ENCODE results near the gene IGLON5. TPM values are rescaled to one million over a fixed set of nuclear protein-coding genes. Genes with fewer than 3 reads are reported as not detected.

Gene IGLON5
- total RNA-seq (not detected), total RNA-seq (0 reads per million in 2 donors)

DNA sequence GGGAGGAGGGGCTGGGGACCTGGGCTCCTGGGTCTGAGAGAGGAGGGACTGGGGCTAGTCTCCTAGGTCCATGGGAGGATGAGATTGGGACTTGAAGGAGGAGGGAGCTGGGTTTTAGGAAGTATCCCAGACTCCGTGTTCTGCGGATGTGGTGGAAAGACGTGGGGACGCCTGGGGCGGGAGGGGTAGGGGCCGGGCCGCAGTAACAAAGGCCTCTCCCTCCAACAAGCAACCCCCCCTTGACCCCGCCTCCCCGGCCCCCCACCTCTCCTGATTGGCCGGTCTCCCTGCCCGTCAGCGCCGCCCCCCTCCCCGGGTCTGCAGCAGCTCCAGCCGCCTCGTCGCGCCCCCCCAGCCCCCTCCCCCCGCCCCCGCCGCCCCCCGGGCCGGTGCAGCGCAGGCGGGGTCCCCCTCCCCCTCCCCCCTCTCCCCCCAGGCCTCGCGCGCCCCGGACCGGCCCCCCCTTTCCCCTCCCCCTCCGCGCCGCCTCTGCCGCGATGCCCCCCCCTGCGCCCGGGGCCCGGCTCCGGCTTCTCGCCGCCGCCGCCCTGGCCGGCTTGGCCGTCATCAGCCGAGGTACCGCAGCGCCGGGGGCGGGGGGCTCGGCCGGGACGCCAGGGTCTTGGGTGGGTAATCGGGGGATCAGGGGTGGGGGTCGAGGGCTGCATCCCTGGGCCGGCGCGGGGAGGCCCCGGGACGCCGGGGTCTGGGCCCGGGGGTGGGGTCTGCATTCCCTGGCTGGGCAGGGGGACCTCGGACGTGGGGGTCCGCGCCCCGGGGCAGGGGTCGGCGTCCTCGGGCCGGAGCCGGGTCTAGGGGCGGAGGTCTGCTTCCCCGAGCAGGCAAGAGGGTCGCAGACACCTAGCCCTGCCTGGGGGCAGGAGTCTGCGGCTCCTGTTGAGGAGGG is at the start of gene IGLON5:
TSS of gene IGLON5 (plus strand) at position 294 of the 907 bp plus-strand sequence. CDS start at position 498, 204 bp downstream.
- no peak within 1 kb of the TSS for H3K4me3 Mint-ChIP-seq
- DNase-seq, result no peak
- H3K36me3 Mint-ChIP-seq (ENCODE audit: low read depth), result peaks cover 15% of the 10 kb centered on the region
- peaks cover 7% of the 10 kb centered on the region for H3K4me1 Mint-ChIP-seq
- ATAC-seq, result no peak
- H3K27me3 Mint-ChIP-seq, result peaks cover 60% of the 10 kb centered on the region
- no peaks in the 10 kb centered on the region for H3K9me3 ChIP-seq (ENCODE audit: control insufficient read depth, low read length, poor library complexity, severe bottlenecking)
- H3K27ac Mint-ChIP-seq, result no peak within 1 kb of the TSS

GRCh38 chr19:51263808-51264207 is 47.6 kb upstream of the IGLON5 start:
- ATAC-seq (no peak), DNase-seq (no peak)
- peaks cover 63% of the 10 kb centered on the region for H3K27me3 Mint-ChIP-seq
- H3K9me3 ChIP-seq (ENCODE audit: control insufficient read depth, low read length, poor library complexity, severe bottlenecking), result no peaks in the 10 kb centered on the region
- H3K36me3 Mint-ChIP-seq (ENCODE audit: low read depth), result peaks cover 3% of the 10 kb centered on the region
- no peak overlapping the region for H3K27ac Mint-ChIP-seq
- H3K4me3 Mint-ChIP-seq, result no peak overlapping the region
- peaks cover 3% of the 10 kb centered on the region for H3K4me1 Mint-ChIP-seq

GRCh38 chr19:51271067-51271466 is 40.4 kb upstream of the IGLON5 start:
- ATAC-seq (no peak), DNase-seq (no peak)
- no peaks in the 10 kb centered on the region for H3K36me3 Mint-ChIP-seq (ENCODE audit: low read depth)
- peaks cover 3% of the 10 kb centered on the region for H3K4me1 Mint-ChIP-seq
- H3K9me3 ChIP-seq (ENCODE audit: control insufficient read depth, low read length, poor library complexity, severe bottlenecking), result no peaks in the 10 kb centered on the region
- no peak overlapping the region for H3K27ac Mint-ChIP-seq
- H3K27me3 Mint-ChIP-seq, result peaks cover 45% of the 10 kb centered on the region
- H3K4me3 Mint-ChIP-seq, result no peak overlapping the region

GRCh38 chr19:51272183-51272810 is 39.1 kb upstream of the IGLON5 start:
- no peak overlapping the region for H3K27ac Mint-ChIP-seq
- H3K36me3 Mint-ChIP-seq (ENCODE audit: low read depth), result no peaks in the 10 kb centered on the region
- H3K4me3 Mint-ChIP-seq, result no peak overlapping the region
- H3K27me3 Mint-ChIP-seq, result peaks cover 45% of the 10 kb centered on the region
- H3K9me3 ChIP-seq (ENCODE audit: control insufficient read depth, low read length, poor library complexity, severe bottlenecking), result no peaks in the 10 kb centered on the region
- H3K4me1 Mint-ChIP-seq, result peaks cover 3% of the 10 kb centered on the region
- DNase-seq (no peak), ATAC-seq (no peak)

DNA sequence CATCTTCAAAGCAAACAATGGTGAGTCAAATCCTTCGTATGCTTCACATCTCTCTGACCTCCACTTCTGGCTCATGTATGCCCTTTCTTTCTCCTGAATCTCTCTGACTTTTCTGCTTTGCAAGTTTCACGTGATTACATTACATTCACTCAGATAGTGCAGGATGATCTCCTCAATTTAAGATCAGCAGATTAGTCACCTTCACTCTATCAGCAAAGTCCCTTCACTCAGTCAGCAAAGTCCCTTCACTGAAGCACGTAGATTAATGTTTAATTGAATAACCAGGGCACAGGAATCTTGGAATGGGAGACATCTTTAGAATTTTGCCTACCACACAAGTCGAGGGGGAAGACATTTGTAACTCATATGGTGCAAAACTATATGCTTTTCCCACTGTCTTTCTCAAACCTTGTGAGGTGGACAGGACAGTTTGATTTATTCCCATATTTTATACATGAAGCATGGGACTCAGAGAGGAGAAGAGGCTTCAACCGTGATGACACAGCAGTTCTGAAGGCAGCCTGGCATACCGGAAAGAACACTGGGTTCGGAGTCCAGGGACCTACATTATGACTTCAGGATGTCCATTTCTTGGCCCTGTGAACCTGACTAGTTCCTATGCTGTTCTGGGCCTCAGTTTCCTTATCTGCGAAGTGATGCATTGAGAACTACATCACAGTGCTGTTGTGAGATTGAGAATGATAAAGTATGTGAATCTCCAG is 37.2 kb upstream of the IGLON5 start:
- peaks cover 43% of the 10 kb centered on the region for H3K27me3 Mint-ChIP-seq
- H3K9me3 ChIP-seq (ENCODE audit: control insufficient read depth, low read length, poor library complexity, severe bottlenecking), result no peaks in the 10 kb centered on the region
- ATAC-seq, result no peak
- peaks cover 2% of the 10 kb centered on the region for H3K36me3 Mint-ChIP-seq (ENCODE audit: low read depth)
- no peak overlapping the region for H3K4me3 Mint-ChIP-seq
- H3K27ac Mint-ChIP-seq, result no peak overlapping the region
- DNase-seq, result no peak
- peaks cover 3% of the 10 kb centered on the region for H3K4me1 Mint-ChIP-seq

DNA sequence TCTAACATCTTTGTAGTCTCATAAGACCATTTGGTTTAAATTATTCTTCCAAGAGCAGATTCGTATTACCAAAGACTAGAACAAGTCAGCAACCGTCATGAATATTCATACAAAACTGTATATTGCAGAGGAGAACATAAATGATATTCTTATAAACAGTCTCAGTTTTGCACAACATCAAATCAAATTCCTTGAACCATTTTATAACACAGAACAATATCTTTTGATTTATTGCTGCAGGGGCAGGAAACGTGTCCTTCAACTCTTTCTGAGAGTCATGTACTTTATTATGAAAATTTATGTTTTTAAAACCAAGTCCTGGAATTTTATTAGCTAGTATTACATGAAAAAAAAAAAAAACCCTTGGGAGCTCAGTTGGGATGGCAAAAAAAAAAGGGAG is 34.3 kb upstream of the IGLON5 start:
- no peak for ATAC-seq
- peaks cover under 1% of the 10 kb centered on the region for H3K4me1 Mint-ChIP-seq
- H3K4me3 Mint-ChIP-seq, result no peak overlapping the region
- no peak overlapping the region for H3K27ac Mint-ChIP-seq
- H3K9me3 ChIP-seq (ENCODE audit: control insufficient read depth, low read length, poor library complexity, severe bottlenecking), result no peaks in the 10 kb centered on the region
- no peak for DNase-seq
- peaks cover 2% of the 10 kb centered on the region for H3K36me3 Mint-ChIP-seq (ENCODE audit: low read depth)
- H3K27me3 Mint-ChIP-seq, result peaks cover 28% of the 10 kb centered on the region

DNA sequence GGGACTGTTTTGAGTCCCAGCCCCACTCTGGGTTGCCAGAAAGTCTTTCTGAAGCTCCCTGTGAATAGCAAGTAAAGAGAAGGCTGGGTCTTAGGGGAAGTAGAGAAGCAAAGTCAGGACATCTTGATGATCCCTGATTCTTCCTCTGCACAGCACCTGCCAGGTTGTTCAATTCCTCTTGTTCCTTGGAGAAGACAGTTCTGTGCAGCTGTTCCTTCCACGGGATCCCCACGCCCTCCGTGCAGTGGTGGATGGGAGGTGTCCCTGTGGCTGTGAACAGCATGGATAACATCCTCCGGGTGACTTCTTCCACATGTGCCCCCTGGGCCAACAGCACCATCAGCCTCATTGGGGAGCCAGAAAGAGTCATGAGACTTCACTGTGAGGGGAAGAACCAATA is 29.1 kb upstream of the IGLON5 start:
- Mint-ChIP-seq H3K27me3 (peaks cover 8% of the 10 kb centered on the region), H3K27ac (no peak overlapping the region), H3K4me3 (no peak overlapping the region), H3K36me3 (ENCODE audit: low read depth) (peaks cover 2% of the 10 kb centered on the region), H3K4me1 (no peaks in the 10 kb centered on the region)
- DNase-seq (no peak), ATAC-seq (no peak)
- H3K9me3 ChIP-seq (ENCODE audit: control insufficient read depth, low read length, poor library complexity, severe bottlenecking), result no peaks in the 10 kb centered on the region

- peaks cover 12% of the 10 kb centered on the region for H3K27me3 Mint-ChIP-seq
- H3K9me3 ChIP-seq (ENCODE audit: control insufficient read depth, low read length, poor library complexity, severe bottlenecking), result no peaks in the 10 kb centered on the region
- H3K4me3 Mint-ChIP-seq, result no peak overlapping the region
- DNase-seq (no peak), ATAC-seq (no peak)
- H3K4me1 Mint-ChIP-seq, result no peaks in the 10 kb centered on the region
- no peak overlapping the region for H3K27ac Mint-ChIP-seq
- H3K36me3 Mint-ChIP-seq (ENCODE audit: low read depth), result no peaks in the 10 kb centered on the region
Observed at GRCh38 chr19:51285682-51286081, 25.8 kb upstream of the IGLON5 start.

DNA sequence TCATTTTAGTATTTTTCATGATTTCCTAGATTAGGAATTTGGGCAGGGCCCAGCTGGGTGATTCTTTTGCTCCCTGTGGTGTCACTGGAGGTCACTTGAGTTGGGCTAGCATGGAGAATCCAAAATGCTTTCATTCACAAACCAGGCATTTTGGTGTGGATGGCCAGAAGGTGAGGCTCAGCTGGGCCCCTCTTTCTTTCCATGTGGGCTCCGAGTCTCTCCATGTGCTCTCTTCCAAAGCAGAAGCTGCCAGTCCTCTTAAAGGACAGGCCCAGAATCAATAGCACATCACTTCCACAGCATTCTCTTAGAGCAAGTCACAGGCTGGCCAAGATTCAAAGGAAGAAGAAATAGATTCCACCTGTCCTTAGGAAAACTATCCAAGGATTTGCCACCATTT is 21.8 kb upstream of the IGLON5 start:
- DNase-seq (no peak), ATAC-seq (no peak)
- Mint-ChIP-seq H3K27me3 (peaks cover 34% of the 10 kb centered on the region), H3K27ac (no peak overlapping the region), H3K36me3 (ENCODE audit: low read depth) (no peaks in the 10 kb centered on the region), H3K4me3 (no peak overlapping the region), H3K4me1 (no peaks in the 10 kb centered on the region)
- no peaks in the 10 kb centered on the region for H3K9me3 ChIP-seq (ENCODE audit: control insufficient read depth, low read length, poor library complexity, severe bottlenecking)

DNA sequence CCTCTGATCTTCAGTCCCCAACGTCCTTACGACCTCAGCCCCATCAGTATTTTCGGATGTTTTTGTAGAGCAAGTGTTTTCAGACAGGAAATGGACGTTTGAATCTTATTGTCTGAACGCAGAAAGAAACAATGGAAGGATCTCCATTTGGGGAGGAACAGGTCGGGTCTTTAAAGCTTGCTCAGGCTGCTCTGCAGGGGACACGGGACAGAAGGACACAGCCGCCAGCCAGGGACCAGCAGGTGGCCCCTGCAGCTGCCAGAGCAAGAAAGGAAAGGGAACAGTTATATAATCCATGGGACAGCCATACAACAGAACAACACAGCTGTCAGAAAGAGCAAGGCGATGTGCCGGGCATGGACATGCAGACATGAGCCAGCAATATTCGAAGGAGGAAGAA is 18.5 kb upstream of the IGLON5 start:
- no peak for ATAC-seq
- no peak for DNase-seq
- no peak overlapping the region for H3K4me3 Mint-ChIP-seq
- H3K9me3 ChIP-seq (ENCODE audit: control insufficient read depth, low read length, poor library complexity, severe bottlenecking), result no peaks in the 10 kb centered on the region
- H3K4me1 Mint-ChIP-seq, result peaks cover 3% of the 10 kb centered on the region
- no peak overlapping the region for H3K27ac Mint-ChIP-seq
- peaks cover 54% of the 10 kb centered on the region for H3K27me3 Mint-ChIP-seq
- no peaks in the 10 kb centered on the region for H3K36me3 Mint-ChIP-seq (ENCODE audit: low read depth)

GRCh38 chr19:51293571-51294210 is 17.8 kb upstream of the IGLON5 start:
- H3K9me3 ChIP-seq (ENCODE audit: control insufficient read depth, low read length, poor library complexity, severe bottlenecking), result no peaks in the 10 kb centered on the region
- no peak for DNase-seq
- Mint-ChIP-seq H3K4me1 (peaks cover 3% of the 10 kb centered on the region), H3K4me3 (no peak overlapping the region), H3K27me3 (peaks cover 60% of the 10 kb centered on the region), H3K36me3 (ENCODE audit: low read depth) (no peaks in the 10 kb centered on the region), H3K27ac (no peak overlapping the region)
- ATAC-seq, result no peak

DNA sequence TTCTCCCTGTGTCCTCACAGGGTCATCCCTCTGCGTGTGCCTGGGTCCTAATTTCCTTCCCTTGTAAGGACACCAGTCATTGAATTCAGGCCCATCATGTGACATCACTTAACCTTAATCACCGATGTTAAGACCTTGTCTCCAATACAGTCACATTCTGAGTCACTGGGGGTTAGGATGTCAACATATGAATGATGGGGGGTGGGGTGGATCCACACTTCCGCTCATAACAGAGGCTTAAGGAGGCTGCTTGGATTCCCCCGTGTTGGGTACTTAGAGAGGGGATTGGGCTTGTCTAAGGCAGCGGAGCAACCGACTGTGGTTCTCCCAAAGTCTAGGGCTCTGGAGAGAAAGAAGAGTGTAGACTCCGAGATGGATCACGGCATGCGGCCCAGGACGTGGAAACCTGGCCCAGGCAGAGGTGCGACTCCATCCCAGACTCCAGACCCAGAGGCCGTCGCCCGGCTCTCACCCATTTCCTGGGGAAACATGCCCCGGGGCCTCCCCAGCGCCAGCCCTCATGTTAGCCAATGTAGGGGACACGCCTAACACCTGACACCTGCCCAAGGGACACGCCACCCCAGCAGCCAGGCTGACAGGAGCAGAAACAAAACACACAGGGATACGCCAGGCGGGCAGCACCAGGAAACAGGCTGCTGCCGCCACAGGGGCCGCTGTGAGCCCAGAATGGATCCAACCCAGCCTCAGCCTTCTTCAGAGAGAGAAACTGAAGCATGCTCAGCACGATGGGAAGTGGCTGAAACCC is 17.1 kb upstream of the IGLON5 start:
- Mint-ChIP-seq H3K4me1 (peaks cover 3% of the 10 kb centered on the region), H3K4me3 (no peak overlapping the region), H3K36me3 (ENCODE audit: low read depth) (no peaks in the 10 kb centered on the region), H3K27me3 (peaks cover 60% of the 10 kb centered on the region), H3K27ac (no peak overlapping the region)
- DNase-seq, result no peak
- H3K9me3 ChIP-seq (ENCODE audit: control insufficient read depth, low read length, poor library complexity, severe bottlenecking), result no peaks in the 10 kb centered on the region
- no peak for ATAC-seq

All from T-helper 17 cell (primary cell).